ENCODE measurements around the gene GPR153.

GPR153 gene

DNA sequence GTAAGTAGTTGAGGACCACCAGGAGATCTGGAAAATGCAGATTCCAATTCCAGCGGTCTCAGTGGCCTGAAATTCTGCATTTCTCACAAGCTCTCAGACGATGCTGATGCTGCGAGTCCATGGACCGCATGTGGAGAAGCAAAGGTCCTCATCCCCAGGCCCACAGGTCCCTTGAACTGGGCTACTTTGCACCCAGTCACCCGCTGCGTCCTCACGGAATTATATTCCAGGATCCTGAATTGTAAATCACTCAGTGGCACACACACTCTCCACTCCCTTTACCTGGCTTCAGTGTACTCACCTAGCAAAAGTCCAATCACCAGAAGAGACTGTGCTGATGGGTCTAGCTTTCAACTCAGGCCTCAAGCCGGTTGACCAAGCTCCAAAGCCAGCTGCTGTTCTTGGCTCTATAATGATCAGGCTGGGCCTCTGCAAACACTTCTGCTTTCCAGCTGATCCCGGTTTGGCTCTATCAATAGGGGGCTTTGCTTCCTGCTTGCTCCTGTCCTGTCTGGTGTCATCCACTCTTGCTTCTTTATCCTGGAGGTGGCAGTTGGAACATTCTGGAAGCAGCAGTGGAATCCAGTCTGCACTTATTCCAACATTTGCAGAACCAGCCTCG is 60.6 kb downstream of the GPR153 start:
- Histone ChIP-seq H3K4me3 (peak overlapping the region; percentile 96), H3K27ac (peak overlapping the region; percentile 53 to 80)
- no peak for DNase-seq (ENCODE audit: low spot score)
- TF ChIP-seq, protein P1, sequence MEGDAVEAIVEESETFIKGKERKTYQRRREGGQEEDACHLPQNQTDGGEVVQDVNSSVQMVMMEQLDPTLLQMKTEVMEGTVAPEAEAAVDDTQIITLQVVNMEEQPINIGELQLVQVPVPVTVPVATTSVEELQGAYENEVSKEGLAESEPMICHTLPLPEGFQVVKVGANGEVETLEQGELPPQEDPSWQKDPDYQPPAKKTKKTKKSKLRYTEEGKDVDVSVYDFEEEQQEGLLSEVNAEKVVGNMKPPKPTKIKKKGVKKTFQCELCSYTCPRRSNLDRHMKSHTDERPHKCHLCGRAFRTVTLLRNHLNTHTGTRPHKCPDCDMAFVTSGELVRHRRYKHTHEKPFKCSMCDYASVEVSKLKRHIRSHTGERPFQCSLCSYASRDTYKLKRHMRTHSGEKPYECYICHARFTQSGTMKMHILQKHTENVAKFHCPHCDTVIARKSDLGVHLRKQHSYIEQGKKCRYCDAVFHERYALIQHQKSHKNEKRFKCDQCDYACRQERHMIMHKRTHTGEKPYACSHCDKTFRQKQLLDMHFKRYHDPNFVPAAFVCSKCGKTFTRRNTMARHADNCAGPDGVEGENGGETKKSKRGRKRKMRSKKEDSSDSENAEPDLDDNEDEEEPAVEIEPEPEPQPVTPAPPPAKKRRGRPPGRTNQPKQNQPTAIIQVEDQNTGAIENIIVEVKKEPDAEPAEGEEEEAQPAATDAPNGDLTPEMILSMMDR (IDR thresholded peaks at IDR 0.05) = no peak

DNA sequence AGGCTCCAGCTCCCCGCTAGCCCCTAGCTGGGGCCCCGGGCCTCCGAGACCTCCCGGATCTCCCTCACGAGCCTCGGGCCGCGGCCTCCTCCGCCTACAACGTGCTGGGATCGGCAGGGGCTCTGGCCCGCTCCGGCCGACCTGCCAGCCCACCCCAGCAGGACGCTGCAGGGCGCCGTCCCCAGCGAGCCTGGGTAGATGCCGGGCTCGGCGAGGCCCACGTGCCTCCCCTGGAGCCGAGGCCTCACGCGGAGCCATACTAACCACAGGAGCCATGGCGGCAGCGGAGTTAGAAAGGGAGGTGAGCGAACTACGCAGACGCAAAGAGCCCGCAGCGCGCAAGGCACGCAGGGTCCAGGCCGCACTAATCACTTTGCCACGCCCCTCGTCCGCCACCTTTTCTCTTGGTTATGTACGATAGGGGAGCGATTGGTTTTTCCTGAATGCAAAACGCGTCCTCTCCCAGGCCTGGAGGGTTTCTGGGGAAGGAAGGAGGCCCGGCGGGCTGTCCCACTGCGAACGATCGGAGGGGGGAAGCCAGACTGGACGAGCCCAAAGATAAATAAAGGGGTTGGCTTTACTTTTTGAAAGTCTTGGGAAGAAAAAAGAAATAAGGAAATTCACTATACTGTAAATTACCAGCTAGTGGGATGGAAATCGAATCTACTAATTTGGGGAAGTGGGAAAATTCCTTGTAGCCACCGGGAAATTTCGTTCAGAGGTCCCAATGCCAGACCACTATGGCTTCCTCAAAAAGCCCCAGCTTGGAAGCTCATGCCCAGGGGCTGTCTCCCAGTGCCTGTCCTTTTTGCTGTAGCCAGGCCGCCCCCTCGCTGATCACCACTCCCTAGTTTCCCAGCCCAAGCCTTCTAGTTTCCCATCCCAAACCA is 61.4 kb downstream of the GPR153 start, which contains the start of gene RPL22:
RPL22 (minus strand) TSS at position 298 of the 890 bp plus-strand sequence; CDS start at position 276, 22 bp downstream.
- TF ChIP-seq, protein P1 (IDR thresholded peaks at IDR 0.05) = no peak
- DNase-seq (ENCODE audit: low spot score) = peak; percentile 97
- Histone ChIP-seq H3K4me3 (peak within 1 kb of the TSS; percentile 96), H3K27ac (peak within 1 kb of the TSS; percentile 53 to 80)

DNA sequence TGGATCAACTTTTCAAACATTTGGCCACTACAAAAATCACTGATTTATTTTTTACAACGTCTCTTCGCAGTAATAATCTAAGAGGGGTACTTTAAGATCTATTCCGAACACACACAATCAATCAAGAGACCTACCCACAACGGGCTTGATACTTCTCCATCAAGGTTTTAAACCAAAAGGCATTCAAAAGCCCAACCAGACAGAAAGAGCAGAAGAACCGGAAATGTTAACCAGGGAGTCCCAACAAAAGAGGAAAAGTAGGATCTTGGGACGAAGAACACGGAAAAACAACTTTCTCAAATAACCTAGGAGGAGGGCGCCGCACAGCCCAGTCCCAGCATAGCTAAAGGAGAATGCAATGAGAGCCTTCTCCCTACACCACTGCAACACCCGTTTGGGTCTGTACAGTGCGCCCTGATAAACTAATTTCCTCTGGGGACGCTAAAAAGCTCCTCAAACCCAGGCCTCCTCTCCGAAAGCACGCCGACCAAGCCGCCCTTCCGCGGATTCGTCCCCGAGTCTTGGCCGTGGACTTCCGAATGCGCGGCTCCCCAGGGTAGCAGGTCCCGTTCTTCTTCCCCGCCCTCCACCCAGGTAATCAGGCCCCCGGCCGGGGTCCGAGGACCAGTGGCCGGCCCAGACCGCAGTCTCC is 62.1 kb downstream of the GPR153 start:
- H3K4me3 ChIP-seq = peak overlapping the region; percentile 96

DNA sequence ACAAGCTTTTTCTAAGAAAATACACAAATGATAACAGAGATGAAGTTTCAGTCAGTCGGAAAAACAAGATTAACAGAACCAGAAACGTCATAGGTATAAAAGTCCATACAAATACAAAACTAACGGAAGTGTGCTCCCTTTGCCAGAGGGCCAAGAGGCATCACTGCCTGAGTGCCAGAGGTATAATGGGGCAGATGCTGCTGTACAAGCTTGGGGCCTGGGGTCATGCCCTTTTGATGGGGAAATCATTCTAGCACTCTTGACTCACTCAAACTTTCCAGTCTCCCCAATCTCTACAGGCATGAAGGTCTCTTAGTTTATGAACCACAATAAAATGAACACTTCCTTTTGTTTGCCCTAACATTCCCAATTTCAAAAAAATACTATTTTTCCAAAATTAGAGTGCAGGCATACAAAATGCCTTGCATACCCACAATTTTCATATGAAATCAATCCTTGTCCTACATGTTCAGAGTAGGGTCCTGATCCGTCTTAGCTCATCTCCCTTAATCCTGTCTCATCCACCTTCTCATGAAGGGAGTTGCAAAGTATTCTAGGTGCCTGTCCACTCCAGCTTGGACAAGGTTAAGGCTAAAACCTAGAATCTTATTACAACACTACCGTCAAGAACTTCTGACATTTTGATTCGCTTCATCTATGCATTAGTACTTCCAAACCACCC is 63.0 kb downstream of the GPR153 start:
- H3K4me3 ChIP-seq = peak overlapping the region; percentile 96
- TF ChIP-seq, protein P1 (IDR thresholded peaks at IDR 0.05) = no peak
- no peak overlapping the region for H3K27ac ChIP-seq
- DNase-seq (ENCODE audit: low spot score) = no peak

More for the DNA sequence above, 62.1 kb downstream of the GPR153 start:
- peak overlapping the region; percentile 53 to 80 for H3K27ac ChIP-seq
- TF ChIP-seq, protein P1 (IDR thresholded peaks at IDR 0.05) = no peak
- no peak for DNase-seq (ENCODE audit: low spot score)

Data from coronary artery (tissue), 2 donors.